CD4-positive, alpha-beta T cell treated with Interleukin-6 at 100 ng/mL for 8 hours (primary cell): ENCODE measurements around the gene MDFI.

Experiments used
- DNase-seq: peaks from one replicate; pipeline ENCODE4 v3.0.0-alpha.2; 2020; ENCODE audit warnings: mixed read lengths, low spot score

The MDFI gene

DNA sequence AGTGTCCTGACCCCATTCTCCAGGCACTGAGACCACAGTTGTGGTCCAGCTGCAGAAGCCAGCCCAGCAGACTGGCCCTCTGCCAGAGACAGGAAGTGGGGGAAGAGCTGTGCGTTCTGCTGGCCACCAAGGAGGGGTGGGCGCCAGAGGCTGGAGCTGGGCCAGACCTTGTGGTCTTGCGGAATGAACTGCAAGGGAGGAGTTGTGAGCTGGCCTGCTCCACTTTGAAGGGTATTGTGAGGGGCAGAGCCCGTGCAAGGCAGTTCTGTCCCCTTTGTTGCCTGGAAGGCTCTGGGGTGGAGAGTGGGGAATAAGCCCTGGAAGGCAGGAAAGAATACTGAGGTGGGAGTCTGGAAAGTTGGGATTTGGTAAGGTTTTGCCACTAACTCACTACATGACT lies 3.6 kb upstream of the MDFI start:
- DNase-seq, result no peak

DNA sequence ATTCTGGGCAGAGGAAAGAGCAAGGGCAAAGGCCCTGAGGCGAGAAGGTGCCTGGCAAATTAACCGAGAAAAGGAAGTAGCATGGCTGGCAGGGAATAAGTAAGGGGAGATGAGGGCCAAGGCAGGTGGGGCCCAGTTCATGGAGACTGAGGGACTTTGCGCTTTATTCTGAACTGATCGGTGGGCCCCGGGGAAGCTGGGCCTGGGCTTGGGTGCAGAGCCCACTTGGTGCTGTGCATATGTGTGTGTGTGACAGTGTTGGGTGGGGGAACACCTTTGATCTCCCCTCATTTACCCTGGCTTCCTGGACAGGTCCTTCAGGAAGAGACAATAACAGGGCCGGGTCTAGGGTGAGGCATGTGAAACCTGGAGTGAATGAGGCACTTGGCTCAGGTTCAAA lies 2.9 kb upstream of the MDFI start:
- no peak for DNase-seq

- DNase-seq, result no peak
Observed at GRCh38 chr6:41636833-41637193, 1.5 kb upstream of the MDFI start.

DNA sequence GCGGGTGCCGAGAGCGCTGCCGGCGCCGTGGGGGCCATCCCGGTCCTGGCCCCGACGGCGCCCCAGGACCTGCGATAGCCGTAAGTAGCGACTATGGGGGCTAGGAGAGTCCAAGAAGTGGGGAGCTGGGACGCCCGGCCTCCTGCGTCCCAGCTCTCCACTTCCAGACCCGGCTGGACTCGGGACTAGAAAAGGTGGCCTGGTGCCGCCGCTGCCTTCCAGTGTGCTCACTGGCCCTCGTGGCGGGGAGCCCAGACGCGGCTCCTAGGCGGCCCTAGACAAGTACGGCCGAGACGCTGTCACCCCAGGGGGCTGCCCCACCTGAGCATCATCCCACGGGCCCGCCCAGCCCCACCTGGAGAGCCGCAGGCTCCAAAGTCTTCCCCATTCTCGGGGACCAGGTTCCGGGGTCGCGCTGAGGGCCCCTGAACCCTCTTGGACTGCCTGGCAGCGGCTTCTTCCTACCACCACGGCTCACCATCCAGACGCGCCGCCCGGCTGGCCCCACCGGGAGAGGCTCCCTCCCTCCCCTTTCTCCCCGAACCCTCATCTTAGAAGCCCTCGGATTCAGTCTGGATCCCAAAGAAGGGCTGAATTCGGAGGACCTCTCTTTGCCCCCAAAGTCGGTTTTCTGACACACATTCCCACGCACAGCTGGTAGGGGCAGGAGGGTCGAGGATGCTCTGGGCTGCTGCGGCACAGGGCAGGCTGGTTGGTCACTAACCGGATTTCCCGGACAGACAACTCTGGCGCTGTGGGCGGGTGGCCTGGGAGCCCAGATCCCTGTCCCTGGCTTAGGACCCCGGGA lies 870 bp upstream of the MDFI start:
- DNase-seq, result no peak

GRCh38 chr6:41638935-41639808 lies 904 bp downstream of the MDFI start:
- no peak for DNase-seq

- no peak for DNase-seq
Observed at GRCh38 chr6:41639809-41640371, 1.6 kb downstream of the MDFI start.

GRCh38 chr6:41640426-41640825 lies 2.2 kb downstream of the MDFI start:
- DNase-seq, result no peak

DNA sequence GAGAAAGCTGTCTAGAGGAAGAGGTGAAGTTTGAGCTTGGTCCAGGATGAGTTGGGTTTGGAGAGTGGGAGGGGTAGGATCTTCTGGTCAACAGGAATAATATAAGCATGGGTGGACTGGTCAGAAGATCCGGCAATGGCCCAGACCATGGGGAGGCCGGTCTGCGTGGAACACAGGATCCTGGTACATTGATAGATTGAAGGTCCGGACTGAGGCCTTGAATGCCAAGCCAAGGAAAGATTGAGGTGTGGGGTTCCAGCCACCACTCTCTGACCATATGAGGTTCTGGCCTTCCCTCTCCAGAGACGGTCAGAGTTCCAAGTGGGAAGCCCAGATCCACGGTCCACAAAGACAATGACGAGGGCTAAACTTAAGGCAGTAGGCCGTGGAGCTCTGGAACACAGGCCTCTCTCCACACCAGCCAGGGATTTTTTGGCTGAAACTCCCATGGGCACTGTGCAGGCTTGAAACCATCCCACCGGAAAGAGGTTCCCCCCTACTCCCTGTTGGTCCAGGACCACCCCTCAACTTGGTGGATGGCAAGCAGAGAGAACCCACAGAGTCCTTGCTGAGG lies 3.2 kb downstream of the MDFI start:
- DNase-seq, result no peak

- no peak for DNase-seq
Observed at GRCh38 chr6:41642090-41642959, 4.1 kb downstream of the MDFI start.

- no peak for DNase-seq
Observed at GRCh38 chr6:41642960-41643898, 5.0 kb downstream of the MDFI start.

DNA sequence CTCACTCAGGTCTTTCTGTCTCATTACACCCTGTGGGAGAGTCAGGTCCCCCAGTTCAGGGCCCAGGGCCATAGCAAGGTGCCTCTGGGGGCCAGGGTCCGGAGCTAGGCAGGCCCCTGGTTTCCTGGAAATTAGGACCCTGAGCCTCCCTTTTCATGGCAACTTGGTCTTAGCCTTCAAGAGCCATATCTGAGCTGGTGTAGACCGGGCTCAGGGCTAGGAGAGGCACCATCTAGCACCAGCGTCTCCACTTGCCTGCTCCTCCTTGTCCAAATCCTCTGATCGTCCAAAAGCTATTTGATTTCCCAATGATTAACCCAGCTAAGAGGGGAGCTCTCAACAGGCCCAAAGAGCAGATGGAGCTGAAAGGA lies 5.6 kb downstream of the MDFI start:
- no peak for DNase-seq

DNA sequence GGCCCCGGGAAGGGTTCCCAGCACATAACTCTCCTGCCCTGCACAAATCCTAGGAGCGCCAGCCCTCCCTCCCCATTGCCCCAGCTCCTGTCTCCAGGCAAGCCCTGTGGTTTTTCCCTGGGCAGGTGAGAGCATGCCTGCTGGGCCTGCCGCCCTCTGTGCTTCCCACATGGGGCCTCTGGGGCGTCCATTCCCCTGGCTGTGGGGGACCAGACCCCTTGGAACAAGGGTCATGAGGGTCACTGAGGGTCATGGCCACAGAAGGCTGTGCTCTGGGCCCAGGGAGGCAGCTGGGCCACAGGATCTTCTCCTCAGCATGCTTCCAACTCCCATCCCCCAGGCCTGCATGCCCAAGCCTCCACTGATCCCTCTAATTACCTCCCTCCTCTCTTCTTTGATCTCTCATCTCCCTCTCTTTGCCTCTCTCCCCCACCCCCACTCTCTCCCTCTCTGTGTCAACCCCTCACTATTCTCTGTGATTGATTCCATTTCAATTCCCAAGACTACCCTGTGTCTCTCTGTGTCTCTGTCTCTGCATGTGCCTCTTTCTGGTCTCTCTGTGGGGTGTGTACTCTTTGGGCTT lies 6.1 kb downstream of the MDFI start:
- DNase-seq, result no peak

DNA sequence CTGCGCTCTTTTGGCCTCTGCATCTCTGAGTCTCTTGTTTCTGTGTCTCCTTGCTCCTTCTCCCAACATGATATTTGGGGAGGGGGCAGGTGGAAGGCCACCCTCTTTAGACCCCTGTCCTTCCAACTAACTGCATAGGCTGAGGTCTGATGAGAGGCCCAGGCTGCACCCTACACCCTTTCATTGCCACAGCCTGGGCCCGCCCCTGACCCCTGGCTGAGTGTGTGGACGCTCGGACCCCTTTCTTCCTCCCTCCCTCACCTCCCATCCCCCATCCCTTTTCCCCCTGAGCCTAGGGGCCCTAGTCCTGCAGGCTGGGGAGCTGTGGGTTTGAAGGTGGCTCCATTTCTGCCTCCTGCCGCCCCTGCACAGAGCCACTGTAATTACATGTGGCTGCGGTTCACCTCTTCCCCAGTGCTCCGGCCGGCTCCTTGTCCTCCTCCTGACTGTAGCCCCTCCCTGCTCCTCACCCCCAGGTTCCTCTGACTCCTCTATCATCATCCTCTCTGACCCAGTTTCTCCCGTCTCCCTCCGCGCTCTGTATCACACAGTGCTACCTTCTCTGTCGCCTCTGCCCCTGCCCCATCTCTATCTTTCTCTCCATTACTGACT lies 6.8 kb downstream of the MDFI start:
- DNase-seq, result no peak

GRCh38 chr6:41646026-41646795 lies 7.9 kb downstream of the MDFI start:
- no peak for DNase-seq

DNA sequence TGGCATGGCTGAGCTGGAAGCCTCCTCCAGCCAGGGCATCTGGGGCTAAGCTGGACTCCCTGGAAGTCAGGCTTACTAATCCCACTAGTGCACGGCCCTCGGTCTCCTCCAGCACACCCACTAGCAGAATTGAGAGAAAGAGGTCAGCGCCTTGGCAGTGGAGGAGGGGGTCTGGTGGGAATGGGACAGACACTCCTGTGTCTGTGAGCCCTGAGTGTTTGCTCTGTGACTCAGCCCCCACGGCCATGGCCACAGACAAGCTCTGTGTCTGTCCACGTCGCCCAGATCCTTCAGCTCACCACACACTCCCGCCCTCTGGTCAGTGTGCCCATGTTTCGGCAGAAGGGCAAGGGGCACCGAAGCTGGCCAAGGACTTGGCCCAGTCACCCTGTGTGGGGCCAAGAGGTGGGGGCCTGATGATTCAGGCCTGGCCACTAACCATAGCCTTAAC lies 8.8 kb downstream of the MDFI start:
- DNase-seq, result no peak

GRCh38 chr6:41648070-41648585 lies 9.9 kb downstream of the MDFI start:
- DNase-seq, result no peak

- no peak for DNase-seq
Observed at GRCh38 chr6:41648921-41649320, 10.7 kb downstream of the MDFI start.

DNA sequence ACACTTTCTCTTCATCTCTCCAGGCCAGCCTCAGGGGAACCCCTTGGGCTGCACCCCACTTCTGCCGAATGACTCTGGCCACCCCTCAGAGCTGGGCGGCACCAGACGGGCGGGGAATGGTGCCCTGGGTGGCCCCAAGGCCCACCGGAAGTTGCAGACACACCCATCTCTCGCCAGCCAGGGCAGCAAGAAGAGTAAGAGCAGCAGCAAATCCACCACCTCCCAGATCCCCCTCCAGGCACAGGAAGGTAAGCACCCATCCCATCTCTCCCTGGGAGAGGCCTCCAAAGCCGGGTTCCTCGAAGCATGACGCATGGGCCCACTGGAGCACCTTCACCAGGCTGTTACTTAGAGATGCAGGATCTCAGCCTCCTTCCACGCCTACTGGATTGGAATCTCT lies 11.3 kb downstream of the MDFI start:
- DNase-seq, result no peak

- no peak for DNase-seq
Observed at GRCh38 chr6:41650120-41650519, 11.9 kb downstream of the MDFI start.
